Right lung (tissue), 5 donors: ENCODE measurements around the gene DSCAML1. TPM values are rescaled to one million over a fixed set of nuclear protein-coding genes. Genes with fewer than 3 reads are reported as not detected.

ENCODE experiments used
- DNase-seq, 2 donors: peaks; one replicate each; pipeline ENCODE4 v3.0.0-alpha.2; 2013
- polyA plus RNA-seq, 5 donors: library from polyadenylated mRNA; unstranded; fragments of 120-200 nt; gene quantifications; one replicate each; pipeline versions ENCODE4 v1.2.1 to v1.2.3, GENCODE V29; 2013; ENCODE audit warnings: inconsistent platforms in 1 of 5, low replicate concordance in 1 of 5; ENCODE audit not compliant: insufficient read length in 5 of 5, insufficient read depth in 1 of 5

DSCAML1 gene
- polyA plus RNA-seq, 5 donors, result 0.85 to 2.1 (median 1.1) TPM

DNA sequence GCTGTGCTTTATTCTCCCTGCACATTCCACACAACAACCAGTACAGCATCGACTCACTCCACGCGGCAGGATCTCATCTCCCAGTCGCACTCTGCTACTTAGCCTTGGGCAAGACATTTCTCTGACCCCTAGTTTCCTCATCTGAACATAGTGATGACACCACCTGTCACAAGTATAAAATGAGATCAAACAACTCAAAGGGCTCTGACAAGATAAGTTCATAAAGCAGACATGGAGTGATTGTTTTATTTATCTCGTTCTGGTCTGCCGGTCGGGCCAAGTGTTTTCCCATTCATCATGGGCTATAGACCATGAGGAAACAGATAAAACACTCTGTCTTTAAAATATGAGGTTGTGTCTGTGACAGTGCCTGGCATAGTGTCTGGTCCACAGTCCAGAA, 35.0 kb downstream of the DSCAML1 start:
- DNase-seq, result no peak

DNA sequence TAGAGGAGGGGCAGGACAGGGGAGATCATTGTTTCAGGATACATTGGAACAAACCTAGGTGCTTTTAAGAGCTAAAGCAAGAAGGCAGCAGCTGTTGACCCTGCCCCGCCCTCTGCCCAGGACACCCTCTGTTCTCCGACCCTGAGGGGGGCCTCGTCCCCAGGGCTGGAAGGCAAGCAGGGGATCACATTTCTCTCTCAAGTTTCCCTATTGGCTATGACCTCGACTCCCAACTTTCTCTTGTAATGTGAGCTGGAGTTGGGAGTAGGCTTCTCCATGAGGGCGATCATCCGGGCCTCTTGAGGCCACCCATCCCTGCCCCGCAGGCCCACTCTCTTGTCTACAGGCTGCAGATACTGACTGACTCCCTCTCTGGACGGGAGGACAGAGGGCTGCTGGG, 37.7 kb downstream of the DSCAML1 start:
- no peak for DNase-seq

DNA sequence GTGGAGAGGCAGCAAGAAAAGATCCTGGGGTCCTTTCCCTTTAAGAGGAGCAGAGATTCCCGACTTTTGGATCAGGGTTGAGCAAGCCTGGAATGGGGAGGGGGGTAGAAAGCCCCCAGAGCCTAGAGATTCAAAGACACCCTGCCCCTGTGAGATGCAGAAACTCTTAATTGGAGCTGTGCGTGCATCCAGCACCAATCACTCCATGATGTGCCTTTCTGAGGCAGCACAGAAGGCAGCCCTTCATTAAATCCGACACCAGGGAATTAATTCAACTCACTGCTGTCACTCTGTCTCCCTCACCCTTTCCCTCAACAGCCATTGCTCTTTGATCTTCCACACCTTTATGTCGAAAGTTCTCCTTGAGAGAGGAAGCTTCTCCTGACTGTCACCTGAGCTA, 43.0 kb downstream of the DSCAML1 start:
- DNase-seq, result no peak

DNA sequence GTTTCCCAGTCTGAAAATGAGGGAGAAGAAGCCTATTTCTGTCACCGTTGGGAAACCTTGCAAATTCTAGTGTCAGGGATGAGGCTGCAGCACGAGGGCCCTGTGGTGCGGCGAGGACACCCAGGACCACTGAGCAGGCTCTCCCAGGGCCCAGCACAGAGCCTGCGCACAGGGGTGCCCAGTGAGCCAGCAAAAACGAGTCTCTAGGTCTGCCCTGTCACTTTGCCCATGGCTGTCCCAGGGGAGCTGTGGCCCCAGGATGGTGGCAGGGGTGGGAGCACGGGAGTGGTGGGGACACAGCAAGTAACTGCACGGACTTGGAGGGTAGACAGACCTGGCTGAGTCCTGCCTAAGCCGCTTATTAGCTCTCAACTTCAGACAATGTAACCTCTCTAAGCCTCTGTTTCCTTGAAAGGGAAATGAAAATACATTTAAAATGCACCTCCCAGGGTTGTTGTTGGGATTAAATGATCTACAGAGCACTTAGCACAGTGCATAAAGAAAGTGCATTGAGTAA, 44.2 kb downstream of the DSCAML1 start:
- DNase-seq, result no peak

DNA sequence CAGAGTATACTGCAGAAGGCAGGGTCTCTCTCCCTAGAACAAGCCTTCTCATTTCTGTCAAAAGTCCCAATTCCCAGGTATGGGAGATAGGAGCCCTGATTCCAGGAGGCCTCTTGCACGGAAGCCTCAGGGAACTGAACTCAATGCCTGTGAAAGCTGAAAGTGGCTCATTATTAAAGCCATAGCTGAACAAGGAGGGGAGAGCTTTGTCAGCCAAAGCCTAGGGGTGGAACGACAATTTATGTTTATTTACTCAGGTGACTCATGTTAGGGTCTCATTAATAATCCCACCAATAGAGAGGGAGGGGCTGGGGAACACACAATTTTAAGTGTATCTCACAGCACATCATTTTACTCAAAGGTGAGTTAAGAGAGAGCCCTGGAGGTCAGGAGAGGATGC, 44.9 kb downstream of the DSCAML1 start:
- DNase-seq, result no peak

DNA sequence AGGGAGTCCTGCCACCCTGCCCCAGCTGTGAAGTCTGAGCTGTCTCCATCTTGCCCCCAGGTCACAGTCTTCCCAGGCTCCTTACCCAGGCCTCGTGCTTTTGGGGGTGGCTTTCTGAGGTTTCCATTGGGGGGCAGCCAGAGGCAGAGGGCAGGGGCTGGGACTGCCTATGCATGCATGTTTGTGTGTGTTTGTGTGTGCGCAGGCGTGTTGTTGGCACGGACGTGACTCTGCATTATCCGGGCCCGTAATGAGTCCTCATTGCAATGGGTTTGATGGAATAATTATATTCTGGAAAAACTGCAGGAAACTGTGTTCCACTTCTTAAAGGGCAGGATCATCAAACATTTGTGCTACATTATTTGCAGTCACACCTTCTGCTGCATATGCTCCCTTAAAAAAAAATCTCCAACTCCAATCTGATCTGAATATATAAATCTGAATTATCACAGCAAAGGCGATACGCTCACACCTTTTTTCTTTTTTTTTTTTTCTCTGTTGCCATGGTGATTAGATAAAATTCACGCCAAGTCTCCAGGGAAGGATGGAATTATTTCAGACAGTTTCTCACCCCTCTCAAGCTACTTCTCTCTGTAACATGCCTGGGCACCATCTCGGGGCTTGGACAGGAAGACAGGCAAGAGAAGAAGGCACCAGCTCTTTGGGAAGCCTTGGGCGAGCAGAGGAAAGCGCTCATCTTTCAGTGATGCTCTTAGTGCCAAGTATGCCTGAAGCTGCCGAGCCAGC, 45.9 kb downstream of the DSCAML1 start:
- DNase-seq, result no peak

DNA sequence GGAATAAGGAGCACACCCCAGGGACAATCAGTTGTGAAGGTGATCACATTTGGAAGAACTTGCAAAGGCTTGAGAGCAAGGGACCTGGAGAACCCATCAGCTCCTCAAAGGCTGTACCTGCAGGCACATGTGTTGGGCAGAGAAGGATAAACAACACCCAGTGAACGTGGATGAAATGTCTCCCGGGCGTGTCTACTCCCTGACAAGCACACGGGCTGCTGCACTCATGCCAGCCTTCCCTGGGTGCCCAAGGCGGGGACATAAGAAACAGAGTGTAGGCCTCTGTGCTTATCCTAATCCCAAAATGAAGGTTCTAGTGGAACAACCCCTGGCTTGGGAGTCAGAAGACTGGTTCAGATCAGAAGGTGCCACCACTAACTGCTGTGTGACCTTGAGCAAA, 46.7 kb downstream of the DSCAML1 start:
- no peak for DNase-seq

DNA sequence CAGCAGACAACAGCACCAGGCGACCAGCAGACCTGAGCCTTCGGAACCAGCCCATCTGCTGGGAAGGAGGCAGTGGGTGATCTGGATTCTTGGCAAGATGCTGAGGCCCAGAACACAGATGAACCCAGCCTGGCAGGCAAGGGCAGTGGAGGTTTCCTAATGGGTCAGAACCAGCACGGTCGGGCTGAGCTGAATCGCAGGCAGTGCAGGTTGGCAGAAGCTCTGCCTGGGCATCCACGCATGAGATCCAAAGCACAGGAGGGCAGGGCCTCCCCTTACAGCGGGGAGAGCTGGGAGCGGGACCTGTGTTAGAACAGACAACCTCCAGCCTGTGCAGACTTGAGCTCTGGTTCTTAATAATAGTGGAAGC, 47.5 kb downstream of the DSCAML1 start:
- no peak for DNase-seq

DNA sequence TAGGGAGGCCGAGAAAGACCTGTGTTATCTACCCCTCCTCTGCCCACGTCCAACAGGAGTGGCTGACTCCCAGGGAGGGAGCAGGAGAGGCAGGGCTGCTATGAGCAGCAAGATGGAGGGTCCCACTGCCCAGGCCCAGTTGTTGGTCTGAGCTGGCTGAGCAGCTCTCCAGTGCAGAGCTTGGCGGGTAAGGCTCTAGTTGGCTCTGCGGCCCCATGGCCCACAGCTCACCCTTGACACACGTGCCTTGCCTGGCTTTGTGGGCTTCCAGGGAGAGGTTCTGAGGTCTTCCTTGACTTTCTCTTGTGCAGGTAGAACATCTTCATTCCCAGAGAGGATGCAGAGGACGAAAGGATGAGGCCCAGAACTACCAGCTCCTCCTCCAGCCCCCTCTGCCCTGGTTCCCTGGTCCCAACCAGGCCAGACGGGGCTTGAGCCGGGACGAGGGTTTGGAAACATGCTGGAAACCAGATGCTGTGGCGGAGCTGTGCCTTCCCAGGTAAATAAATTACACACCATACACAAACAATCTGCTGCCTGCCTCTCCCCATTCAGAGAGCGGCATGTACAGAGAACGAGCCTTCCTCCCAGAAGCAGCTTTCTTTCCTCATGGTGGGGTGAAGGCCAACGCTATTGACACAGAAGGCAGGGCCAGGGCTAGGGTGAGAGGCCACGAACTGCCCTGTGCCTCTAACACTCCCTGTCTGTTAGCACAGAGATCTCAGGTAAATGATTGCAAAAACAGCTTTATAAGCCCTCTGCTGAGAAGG, 48.1 kb downstream of the DSCAML1 start:
- DNase-seq, result no peak

DNA sequence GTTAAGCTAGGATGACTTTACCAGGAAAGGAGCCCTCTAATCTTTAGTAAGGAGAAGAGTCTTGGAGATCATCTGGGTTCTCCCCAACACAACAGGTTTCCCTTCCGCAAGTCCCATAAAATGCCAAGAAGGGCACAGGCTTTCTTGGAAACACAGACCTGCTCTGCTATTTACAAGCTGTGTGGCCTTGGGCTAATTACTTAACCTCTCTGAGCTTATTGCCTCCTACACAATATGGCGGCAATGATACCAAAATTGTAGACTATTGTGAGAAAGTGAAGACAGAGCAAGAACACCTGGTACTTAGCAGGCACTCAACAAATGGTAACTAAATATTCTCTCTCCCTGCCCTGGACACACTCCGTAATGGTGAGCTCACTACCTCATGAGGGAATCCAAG, 49.1 kb downstream of the DSCAML1 start:
- DNase-seq, result no peak

DNA sequence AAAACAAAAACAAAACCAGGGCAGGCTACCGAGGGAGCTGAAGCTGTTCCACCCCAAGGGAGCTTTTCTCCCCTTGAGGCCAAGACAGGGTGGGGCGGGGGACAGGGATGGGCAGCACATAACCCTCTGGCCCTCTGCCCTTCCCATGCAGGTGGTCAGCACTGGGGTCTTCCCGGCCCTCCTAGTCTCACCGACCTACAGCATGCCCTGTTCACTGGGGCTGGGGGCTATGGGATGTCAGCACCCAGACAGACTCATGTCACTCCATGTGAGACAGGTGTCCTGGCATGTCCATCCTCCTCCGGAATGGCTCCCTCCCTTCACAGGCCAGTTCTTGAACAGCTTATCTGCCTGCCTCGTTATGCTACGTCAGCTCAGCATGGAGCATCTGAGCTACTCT, 51.7 kb downstream of the DSCAML1 start:
- DNase-seq, result no peak

DNA sequence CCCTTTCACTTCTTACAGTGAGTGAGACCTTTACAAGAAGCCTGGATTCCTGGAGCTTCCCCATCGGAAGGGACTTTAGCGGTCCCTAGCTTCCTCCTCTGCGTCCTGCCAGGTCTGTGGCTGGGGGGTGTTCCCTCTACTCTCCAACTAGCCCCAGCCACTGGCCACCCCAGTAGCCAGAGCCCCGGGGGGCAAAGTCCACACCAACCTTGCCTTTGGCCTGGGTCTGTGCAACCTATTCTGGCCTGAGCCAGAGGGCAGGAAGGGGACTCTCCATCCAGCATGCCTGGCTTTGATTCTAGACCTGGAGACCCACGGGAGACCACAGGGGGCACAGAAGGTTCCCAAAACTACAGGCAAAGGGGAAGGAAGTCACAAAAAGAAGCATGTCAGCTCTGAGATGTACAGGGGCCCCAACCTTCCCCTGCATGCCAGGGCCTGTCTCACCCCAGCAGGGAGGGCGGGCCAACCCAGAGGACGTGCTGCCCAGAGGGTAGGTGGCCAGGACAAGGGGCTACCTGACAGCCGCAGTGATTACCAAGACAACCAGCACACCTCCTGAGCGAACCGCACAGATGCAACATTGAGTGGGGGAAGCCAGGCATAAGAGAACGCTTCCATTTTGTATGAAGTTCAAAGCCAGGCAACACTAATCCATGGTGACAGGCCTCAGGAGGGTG, 52.4 kb downstream of the DSCAML1 start:
- no peak for DNase-seq

DNA sequence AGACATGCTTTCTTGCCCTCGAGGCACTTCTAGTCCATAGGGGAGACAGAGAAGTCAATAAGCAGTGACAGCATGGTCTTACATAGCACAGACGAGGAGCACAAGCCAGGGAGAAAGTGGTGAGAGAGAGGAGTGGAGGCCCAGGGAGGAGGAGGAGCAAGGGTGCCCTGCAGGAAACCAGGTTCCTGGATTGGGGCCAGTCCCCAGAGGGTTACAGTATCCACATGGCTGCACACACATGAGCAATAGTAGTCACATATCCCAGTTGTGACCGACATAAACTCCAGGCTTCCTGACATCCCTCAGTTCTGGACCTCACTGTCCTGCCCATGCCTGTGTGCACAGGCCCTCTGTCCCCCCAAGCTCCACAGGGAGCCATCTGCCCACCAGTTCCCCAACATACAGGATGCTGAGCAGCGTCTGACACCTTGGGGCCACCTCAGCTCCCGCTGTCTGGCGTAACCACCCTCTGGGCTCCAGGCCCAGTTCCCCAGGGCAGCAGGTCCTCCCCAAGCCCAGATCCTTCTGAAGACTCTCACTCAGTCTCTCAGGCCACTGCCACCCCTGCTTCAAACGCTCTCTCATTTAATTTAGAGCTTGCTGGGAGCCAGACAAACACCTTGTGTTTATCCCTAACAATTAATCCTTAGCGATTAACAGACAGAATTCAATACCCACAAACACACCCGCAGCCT, 53.7 kb downstream of the DSCAML1 start:
- DNase-seq, result no peak

DNA sequence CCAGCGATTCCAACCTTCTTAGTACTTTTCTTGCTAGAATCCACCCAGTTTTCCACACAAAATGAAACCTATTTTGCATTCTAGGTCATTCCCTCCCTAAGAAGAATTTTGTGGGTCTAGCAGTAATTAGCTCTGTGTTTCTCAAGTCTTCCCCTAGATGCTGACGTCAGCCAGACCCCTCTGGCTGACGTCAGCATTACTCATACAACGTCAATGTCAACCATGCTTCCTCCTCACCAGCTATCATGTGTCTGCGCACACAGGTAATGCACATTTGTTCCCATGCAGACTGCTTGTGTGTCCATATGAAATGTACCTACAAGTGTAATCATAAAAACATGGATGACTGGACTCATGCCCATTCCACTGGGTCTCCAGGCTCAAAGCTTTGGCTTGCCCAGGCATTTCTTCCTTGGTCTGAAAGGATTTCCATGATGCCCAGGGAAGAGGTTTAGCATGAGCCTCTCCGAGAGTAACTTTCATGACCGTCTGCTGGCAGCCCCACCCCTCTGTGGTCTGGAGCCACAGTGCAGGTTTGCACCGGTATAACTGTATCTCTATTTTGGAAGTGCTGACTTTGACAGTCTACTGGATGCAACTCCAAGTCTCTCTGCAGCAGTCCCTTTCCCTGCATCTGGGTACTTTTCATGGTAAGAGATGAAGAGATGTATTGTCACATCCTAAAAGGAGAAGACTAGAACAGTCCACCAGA, 58.6 kb downstream of the DSCAML1 start:
- no peak for DNase-seq

DNA sequence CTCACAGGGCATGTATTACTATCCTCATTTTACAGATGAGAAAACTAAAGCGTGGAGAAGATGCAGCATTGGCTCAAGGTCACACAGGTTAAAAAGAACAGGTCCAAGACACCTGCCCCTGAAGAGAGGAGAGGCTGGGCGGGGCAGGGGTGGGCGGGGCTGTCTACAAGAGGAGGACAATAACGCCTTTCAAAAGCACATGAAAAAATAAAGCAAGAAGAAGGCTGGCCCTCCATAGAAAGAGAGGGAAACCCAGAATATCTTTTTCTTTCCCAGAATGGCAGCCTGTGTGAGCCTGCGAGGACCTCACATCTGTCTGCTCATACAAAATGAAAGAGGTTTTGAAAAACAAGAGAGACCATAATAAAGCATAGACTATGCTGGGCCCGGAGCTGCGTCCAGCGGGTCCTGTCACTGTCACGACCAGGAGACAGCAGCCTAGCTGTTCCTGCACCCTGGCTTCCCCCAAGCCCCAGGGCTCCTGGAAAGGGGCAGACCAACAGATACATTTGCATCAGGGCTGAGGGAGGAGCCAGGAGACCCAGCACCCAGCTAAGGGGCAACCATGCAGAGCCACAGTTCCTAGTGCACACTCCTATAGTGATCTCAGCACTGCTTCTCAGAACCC, 61.6 kb downstream of the DSCAML1 start:
- no peak for DNase-seq

DNA sequence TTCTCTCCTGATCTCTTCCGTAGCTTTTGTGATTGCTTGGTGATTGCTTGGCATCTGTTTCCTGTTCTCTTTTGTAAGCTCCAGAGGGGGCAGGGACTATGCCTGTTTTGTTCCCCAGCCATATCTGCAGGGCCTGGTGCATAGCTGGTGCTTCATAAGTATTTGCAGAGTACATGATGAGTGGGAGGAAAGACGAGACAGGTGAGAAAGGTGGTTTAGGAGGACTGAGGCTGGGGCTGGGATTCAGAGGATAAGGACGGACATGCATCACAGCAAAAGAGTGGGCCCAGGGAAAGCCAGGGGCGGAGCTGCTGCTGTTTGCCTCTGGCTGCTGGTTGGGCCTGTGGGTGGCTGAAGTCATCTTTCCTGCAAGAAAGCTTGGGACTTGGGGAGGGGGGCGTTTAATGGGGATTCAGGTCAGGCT, 62.4 kb downstream of the DSCAML1 start:
- DNase-seq, result no peak

DNA sequence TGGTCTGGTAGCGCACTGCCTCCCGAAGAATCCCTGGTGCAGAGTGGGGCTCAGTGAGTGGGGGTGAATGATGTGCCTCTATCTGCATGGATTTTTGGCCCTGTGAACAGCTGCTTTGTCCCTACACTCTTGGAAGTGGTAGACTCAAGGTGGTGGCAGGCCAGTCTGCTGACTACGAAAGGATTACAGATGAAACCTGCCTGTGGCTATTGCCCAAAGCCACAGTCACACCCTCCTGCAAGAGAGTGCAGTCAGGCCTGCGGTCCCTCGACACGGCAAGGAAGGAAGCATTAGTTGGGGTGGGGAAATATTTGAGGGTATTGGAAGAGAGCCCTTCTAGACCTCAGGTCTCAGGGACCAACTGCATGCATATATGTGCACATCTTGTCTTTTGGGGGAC, 63.7 kb downstream of the DSCAML1 start:
- no peak for DNase-seq

DNA sequence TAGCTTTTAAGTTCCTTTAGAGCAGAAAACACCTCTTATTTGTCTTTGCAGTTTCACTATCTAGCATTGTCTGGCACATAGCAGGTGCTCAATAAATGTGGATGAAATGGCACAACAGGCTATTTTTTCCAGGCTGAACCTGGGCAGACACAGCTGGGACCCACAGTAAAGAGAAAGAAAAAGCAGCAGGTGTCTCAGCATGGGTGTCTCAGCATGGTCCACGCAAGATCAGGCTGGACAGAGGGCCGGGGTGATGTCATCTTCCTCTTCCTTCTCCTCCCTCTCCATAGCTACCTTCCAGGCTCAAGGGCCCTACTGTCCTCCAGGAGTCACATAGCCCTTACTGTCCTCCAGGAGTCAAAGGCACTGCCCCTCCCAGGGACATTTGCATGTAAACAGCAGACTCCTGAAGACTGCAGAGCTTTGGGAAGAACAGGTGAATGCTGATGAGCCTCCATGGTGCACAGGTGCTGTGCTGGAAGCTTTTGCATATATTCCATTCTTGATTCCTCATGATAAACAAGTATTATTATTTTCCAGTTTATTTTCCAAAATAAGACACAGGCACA, 65.2 kb downstream of the DSCAML1 start:
- no peak for DNase-seq

DNA sequence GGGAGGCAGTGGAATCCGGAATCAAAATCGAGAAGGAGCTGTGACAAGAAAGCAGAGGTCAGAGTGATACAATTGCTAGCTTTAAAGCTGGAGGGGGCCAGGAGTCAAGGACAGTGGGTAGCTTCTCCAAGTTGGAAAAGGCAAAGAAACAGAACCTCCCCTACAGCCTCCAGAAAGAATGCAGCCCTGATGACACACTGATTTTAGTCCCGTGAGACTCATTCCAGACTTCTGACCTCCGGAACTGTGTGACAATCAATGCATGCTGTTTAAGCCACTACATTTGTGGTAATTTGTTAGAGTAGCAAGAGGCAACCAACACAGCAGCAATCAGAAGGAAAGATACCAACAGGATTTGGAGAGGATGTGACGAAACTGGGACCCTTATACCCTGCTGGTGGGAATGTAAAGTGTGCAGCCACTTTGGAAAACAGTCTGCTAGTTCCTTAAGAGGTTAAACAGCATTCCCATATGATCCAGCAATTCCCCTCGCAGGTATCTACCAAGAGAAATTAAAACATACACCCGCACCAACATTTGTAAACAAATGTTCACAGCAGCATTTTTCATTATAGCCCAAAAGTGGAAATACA, 66.7 kb downstream of the DSCAML1 start:
- DNase-seq, result no peak
